VCaP (cell line): ENCODE measurements around the gene ST7.

Experiments used
- H3K27ac ChIP-seq: fragments of 450-650 bp; 2 replicates; pipeline ENCODE4 v1.5.1; 2017
- TF ChIP-seq, protein P1 (sequence below): fragments of 450-650 bp; conservative IDR thresholded peaks from 2 replicates; pipeline ENCODE4 v1.5.1; 2017; ENCODE audit warnings: mild to moderate bottlenecking, moderate library complexity

ST7 gene

DNA sequence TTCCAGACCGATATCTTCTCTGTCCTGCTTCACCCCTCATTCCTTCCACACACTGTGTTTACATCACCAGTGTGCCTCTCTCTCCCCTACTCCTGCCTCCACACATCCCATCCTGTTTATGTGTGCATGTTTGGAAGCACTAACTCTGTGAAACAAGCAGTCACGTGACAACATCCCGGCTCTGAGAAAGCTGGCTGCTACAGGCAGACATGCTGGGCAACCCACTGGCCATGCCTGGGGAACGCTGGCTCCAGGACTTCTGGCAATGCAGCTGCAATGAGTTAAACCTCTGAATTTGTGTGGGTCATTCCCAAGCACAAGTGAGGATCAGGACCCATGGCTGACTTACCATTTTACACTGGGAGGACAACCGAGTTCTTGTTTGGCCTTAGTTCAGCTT, 295.5 kb downstream of the ST7 start:
- no peak overlapping the region for H3K27ac ChIP-seq
- TF ChIP-seq, protein P1, sequence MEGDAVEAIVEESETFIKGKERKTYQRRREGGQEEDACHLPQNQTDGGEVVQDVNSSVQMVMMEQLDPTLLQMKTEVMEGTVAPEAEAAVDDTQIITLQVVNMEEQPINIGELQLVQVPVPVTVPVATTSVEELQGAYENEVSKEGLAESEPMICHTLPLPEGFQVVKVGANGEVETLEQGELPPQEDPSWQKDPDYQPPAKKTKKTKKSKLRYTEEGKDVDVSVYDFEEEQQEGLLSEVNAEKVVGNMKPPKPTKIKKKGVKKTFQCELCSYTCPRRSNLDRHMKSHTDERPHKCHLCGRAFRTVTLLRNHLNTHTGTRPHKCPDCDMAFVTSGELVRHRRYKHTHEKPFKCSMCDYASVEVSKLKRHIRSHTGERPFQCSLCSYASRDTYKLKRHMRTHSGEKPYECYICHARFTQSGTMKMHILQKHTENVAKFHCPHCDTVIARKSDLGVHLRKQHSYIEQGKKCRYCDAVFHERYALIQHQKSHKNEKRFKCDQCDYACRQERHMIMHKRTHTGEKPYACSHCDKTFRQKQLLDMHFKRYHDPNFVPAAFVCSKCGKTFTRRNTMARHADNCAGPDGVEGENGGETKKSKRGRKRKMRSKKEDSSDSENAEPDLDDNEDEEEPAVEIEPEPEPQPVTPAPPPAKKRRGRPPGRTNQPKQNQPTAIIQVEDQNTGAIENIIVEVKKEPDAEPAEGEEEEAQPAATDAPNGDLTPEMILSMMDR, result no peak

DNA sequence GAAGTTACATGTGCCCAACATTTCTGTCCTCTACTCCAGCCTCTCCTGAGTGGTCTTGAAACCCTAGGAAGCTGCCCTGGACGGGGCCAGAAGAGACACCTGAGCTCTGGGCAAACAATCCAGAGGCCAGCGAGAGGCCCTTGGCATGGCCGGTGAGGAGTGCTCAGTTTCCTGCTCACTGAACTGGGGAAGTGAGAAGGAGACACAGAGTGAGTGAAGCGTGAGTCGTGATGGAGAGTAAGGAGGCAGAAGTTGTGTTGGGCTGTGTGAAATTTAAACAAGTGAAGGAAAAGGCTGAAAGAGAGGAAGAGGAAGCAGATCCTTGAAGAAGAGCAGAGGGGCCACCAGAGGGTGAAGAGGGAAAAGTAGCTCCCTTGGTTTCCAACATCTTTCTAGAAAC, 296.4 kb downstream of the ST7 start:
- H3K27ac ChIP-seq, result no peak overlapping the region
- TF ChIP-seq, protein P1, result no peak

DNA sequence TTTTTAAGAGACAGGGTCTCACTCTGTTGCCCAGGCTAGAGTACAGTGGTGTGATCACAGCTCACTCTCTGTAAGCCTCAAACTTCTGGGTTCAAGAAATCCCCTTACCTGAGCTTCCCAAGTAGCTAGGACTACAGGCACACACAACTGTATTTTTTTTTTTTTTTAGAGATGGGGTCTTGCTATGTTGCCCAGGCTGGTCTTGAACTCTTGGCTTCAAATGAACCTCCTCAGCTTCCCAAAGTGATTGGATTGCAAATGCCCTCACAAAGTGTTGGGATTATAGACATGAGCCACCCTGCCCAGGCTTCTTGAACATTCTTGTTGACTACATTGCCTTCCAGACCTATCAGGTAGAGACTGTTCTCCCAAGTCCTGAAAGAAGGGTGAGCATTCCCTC, 296.9 kb downstream of the ST7 start:
- no peak overlapping the region for H3K27ac ChIP-seq
- TF ChIP-seq, protein P1, result no peak

DNA sequence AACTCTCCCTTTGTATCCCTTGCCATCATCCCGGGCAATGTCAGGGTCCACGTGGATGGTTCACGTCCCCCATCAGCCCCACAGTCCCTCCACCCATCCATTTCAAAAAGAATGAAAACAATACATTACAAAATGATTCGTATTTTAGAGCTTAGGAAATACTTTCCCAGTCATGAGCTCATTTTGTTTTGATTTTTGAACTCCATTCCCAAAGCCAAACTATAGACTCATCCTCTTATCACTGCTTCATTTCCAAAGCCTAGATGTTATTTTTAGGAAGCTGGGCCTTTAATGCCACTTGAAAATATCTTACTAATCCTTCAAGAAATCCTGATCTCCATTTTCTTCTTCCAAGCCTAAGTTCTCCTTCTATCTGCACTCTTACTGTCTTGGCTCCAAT, 297.5 kb downstream of the ST7 start:
- H3K27ac ChIP-seq, result no peak overlapping the region
- TF ChIP-seq, protein P1, result no peak

DNA sequence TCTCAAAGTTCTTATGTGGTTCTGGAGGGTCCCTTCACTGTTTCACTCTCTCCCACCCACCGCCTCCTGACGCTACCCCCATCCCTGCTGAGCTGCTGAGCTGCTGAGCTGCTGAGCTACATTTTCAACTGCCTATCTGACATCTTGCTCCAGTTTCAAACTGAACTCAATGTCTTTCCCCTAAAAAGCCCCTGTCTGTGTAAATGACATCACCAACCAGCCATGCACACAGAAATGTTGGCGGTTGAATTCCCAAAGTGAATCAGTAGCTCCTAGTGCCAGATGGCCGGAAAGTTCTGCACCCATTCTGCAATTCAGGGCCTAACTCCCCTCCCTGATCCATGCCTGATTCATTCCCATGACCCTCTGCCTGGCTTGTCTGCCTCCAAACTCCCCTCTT, 298.4 kb downstream of the ST7 start:
- no peak overlapping the region for H3K27ac ChIP-seq
- TF ChIP-seq, protein P1, result no peak

DNA sequence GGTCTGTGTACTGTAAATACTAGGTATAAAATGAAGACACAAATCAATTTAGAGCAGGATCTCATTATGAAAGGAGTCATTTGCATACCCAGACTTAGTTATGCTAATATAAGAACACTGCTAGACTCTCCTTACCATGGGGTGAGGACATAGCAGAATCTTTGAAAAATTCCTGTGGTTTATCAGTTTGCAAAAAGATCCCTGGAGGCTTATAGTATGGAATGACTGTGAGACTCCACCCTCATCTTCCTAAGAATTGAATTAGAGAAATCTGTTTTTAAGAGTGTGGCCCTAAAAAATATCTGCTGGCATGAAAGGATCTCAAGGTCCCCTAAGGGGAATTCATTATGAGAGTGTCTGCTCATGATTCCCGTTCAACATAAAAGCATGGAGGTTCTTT, 306.3 kb downstream of the ST7 start:
- H3K27ac ChIP-seq, result no peak overlapping the region
- TF ChIP-seq, protein P1, result no peak

DNA sequence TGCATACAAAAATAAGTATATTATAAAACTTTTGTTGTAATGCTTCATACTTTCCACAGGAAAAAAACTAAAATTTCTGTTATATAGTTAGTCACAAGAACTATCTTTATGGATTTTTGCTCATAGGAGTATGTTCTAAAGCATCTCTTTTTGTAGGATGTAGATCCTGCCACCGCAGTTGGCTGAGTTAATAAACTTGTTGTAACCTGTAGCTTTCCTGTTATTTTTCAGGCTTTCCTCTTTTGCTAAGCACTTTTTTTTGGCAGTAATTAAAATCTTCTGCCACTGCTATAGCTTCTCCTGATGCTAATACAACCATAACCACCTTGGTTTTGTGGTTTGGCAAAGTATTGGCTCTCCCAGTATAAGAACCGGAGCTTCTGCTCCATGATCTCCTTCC, 309.2 kb downstream of the ST7 start:
- H3K27ac ChIP-seq, result no peak overlapping the region
- TF ChIP-seq, protein P1, result no peak

DNA sequence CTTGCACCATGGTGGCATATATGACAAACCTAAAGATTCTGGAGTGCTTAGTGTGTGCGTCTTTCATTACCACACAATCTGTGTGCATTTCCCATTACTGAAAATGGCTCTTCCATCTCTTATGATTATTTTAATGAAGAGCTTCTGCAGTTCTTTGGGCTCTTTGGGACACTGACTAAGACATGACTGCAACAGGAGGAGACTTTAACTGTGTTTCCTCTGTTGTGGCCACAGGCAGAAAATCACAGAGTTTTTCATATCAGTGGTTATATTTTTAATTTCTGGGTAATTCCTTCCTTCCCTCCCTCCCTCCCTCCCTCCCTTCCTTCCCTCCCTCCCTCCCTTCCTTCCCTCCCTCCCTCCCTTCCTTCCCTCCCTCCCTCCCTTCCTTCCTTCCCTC, 311.4 kb downstream of the ST7 start:
- TF ChIP-seq, protein P1, result no peak
- H3K27ac ChIP-seq, result no peak overlapping the region
